HK-2 (cell line): ENCODE data around the gene PLCD3.
A peak's percentile ranks its signal among the peaks of the same experiment; 100 is the strongest.

Experiments
- DNase-seq: peaks from one replicate; pipeline ENCODE4 v3.0.0-alpha.2; 2018; ENCODE audit not compliant: unreplicated experiment

Gene PLCD3

GRCh38 chr17:45103269-45103795, 29.0 kb downstream of the PLCD3 start:
- no peak for DNase-seq

GRCh38 chr17:45102856-45103255, 29.5 kb downstream of the PLCD3 start:
- DNase-seq = no peak

GRCh38 chr17:45101883-45102811, 30.2 kb downstream of the PLCD3 start:
- DNase-seq = no peak

GRCh38 chr17:45101546-45101882, 30.8 kb downstream of the PLCD3 start:
- no peak for DNase-seq

DNA sequence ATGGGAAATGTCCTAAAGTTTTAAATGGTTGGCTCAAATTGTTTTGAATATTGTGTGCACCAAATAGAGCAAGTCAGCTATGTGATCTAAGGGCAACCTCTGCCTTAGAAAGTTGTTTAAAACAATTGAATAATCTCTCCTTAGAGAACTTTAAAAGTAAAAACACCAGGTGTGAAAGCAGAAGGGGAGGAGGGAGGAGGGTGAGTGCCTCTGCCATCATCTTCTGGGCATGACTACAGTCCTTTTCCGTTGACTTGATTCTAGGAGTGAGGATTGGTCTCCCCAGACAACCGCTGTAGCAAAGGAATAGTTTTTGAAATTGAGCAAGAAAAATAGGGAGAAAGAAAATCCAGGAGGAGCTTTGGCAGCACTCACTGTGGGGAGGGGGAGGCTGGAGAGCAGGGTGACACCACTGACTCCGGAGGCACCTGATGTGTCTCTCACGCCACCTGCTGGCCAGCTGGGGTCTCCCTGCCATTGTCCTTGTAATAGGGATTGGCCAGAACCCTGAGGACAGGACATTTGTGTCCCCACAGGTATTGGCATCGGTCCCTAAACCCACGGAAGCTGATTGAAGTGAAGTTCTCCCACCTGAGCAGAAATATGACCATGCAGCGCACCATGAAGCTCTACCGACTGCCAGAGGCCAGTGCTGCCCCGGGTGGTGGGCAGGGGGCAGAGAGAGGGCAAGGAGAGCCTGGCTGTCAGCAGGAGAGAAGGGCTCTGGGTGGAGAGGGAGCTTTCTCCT, 33.3 kb downstream of the PLCD3 start:
- peak; percentile 69 for DNase-seq

GRCh38 chr17:45098081-45098868, 34.0 kb downstream of the PLCD3 start:
- no peak for DNase-seq

- DNase-seq = no peak
These were observed 35.4 kb downstream of the PLCD3 start for GRCh38 chr17:45096926-45097325.

- no peak for DNase-seq
These were observed 36.2 kb downstream of the PLCD3 start for GRCh38 chr17:45096141-45096540.

DNA sequence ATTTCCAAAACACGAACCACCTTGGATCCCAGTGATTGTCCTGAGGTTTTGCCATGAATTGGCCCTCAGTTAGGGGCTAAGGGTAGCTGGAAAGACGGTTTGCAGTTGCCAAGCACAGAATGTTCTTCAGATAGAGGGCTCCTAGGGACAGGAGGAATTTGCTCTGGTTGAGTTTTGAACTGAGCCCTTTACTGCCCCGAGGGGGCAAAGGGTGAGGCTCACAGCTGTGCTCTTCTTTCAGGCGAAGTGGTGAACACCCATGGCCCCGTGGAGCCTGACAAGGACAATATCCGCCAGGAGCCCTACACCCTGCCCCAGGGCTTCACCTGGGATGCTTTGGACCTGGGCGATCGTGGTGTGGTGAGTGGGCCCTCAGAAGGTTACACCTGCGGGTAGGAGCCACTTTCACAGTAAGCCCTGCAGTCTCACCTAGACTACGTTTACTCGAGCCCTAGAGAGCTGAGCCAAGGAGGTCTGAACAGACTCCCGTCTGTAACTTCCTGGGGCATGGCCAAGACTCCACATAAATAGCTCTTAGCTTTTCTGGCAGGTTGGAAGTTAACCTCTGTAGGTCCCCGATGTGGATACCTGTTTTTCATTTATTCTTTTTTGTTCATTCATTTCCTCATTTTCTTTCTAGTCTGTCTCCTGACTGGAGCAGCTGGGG, 38.7 kb downstream of the PLCD3 start:
- DNase-seq = no peak

- DNase-seq = peak; percentile 86
These were observed 39.3 kb downstream of the PLCD3 start for GRCh38 chr17:45092911-45093430.

DNA sequence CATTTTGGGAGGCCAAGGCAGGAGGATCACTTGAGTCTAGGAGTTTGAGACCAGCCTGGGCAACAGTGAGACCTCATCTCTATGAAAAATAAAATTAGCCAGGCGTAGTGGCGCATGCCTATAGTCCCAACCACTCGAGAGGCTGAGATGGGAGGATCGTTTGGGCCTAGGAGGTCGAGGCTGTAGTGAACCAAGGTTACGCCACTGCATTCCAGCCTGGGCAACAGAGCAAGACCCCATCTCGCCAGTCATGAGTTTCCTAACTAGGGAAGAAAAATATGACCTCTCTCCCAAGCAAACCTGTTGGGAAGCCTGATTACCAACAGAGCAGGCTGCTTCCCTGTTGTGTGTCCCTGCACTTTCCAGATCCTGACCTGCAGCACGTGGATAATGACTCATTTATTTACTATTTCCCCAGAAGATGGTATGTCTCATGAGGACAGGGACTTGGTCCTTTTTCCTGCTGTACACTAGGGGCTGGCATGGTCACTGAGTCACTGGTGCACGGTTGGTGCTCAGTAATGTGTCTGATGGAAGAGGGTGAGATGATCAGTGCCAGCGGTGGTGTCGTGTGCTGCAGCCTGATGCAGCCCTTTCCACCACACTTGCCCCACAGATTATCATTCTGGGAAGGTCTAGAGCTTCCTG, 40.4 kb downstream of the PLCD3 start:
- no peak for DNase-seq

GRCh38 chr17:45090711-45091110, 41.6 kb downstream of the PLCD3 start:
- no peak for DNase-seq

DNA sequence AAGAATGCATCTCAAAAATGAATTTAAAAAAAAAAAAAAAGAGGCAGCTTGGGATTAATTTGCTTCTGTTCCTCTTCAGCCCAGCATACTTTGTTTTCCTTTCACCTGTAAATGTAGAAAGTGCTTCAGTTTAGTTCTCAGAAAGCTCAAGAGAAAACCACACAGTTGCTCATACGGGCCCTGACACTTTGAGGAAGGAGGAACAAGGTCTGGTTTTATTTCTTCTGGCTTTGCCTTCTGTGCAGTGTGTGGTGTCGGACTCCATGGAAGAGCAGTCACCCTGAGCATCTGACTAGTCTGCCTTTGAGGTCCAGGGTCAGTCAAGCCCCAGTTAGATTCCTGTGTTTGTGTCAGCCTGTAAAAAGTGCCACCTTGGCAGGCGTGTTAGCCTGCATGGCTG, 43.6 kb downstream of the PLCD3 start:
- DNase-seq = no peak

DNA sequence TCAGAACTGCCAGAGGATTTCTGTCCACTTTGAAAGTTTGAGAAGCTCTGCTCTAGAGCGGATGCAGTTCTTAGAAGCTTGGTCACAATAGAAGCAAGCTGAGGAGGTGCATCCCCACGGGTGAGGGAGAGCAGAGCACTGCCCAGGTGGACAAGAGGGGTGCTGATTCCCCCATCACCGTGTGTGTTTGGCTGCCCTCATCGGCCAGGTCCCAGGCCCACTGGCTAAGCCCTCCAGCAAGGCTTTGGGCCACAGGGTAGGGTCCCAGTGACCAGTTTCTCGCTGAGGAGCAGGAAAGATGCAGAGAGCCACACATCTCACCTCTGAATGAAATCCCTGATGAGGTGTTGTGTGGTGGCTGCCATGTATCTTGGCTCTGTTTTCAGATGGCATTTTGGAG, 44.3 kb downstream of the PLCD3 start:
- DNase-seq = no peak

GRCh38 chr17:45087504-45087975, 44.8 kb downstream of the PLCD3 start:
- no peak for DNase-seq

DNA sequence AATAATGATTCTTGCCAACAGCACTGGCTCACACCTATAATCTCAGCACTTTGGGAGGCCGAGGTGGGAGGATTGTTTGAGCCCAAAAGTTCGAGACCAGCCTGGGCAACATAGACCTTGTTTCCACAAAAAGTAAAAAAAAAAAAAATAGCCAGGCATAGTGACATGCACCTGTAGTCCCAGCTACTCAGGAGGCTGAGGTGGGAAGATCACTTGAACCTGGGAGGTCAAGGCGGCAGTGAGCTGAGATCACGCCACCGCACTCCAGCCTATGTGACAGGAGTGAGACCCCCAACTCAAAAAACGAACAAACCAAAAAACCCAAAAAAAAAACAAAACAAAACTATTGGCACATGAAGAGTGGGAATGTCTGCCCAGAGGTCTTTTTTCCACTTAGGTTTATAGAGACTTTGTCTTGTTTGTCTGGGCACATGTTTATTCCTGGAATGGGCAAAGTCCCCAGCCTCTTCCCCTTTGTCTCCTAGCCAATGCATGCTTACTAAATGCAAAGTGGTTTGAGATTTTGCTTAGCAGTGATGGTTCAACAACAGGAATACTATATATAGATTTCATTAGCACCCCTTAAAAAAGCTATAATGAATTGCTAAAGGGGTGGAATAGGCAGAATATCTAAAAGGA, 45.3 kb downstream of the PLCD3 start:
- no peak for DNase-seq

GRCh38 chr17:45086391-45086790, 45.9 kb downstream of the PLCD3 start:
- no peak for DNase-seq

DNA sequence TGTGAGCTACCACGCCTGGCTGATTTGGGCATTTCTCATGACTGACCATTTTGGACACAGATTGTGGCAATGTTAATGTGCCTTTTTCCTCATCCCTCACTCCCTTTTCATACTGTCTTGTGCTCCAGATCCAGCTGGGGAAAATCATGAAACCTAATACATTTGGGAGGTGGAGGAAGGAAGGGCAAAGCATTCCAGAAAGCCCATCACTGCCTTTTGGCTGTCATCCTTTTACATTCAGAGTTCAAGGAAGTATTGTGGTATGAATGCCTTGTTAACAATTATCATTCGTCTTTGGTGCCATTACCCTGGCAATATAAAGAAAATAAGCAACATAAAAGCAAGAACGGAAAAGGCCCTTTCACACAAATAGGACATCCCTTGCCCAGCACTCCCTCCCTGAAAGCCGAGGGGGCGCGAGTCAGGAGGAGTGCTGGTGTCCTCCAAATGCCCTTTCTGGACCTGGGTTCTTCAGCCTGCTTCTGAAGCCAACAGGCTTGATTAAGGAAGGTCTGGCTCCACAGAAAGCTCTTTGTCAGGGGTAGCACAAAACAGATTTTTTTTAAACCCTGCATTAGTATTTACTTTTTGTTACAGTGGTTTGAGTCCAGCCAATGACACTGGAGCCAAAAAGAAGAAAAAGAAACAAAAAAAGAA, 51.1 kb downstream of the PLCD3 start:
- no peak for DNase-seq

DNA sequence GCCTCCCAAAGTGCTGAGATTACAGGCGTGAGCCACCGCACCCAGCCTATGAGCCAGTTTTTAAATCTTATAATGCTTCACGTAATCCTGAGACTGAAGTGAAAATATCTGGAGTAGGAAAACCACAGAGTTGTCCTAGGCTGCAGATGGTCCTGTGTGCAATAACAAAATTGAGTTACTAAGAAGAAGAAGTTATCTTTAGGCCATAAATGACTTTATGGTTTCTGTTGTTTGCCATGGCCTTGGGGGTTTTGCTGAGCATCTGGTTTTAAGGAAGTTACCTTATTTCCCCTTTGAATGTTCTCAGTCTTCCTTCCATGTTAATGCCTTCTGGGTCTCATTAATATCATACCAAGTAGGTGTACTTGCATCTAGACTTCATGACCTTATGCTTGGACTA, 54.7 kb downstream of the PLCD3 start:
- DNase-seq = no peak
